HUES6 (cell line): ENCODE data around the gene JHY.

ENCODE experiments used
- H3K27ac ChIP-seq: 2 replicates; pipeline ENCODE4 v1.7.0; 2013; ENCODE audit warnings: low read depth, mild to moderate bottlenecking, low read length, inconsistent platforms
- H3K27me3 ChIP-seq: 2 replicates; pipeline ENCODE4 v1.6.1; 2013; ENCODE audit warnings: low read length; ENCODE audit not compliant: control insufficient read depth, insufficient read depth
- H3K36me3 ChIP-seq: 2 replicates; pipeline ENCODE4 v1.6.1; 2013; ENCODE audit warnings: low read length; ENCODE audit not compliant: control insufficient read depth, insufficient read depth
- H3K4me1 ChIP-seq: 2 replicates; pipeline ENCODE4 v1.6.1; 2013; ENCODE audit warnings: low read length; ENCODE audit not compliant: control insufficient read depth, insufficient read depth
- H3K4me3 ChIP-seq: 2 replicates; pipeline ENCODE4 v1.5.1; 2013; ENCODE audit warnings: low read depth, low read length
- H3K9ac ChIP-seq: one replicate; pipeline ENCODE4 v1.6.1; 2013; ENCODE audit warnings: mild to moderate bottlenecking, low read length
- H3K9me3 ChIP-seq: 2 replicates; pipeline ENCODE4 v1.6.1; 2013; ENCODE audit warnings: low read depth, low read length; ENCODE audit not compliant: control insufficient read depth, insufficient read depth

Gene JHY

DNA sequence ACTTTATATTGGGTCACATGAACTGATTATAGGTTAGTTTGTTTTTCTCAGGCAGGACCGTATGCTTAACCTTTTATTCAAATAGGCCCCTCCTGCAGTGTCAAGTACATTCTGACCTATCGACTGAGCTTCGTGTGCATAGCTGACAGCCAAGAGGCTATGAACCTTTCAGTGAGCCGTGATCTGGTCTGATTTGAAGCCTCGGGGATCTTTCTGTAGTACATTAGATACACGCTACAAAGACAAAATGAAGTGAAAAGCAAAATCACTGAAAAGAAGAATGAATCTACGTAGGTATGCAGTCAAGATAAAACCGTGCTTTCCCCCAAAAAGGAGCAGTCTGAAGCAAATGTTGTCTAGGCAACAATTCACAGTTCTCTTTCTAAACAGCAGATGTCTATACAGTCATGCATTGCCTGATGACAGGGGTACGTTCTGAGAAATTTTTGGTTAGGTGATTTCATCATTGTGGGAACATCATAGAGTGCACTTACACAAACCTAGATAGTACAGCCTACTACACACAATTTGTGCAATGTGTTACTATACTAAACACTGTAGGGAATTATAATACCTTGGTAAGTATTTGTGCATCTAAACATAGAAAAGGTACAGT is 18.1 kb downstream of the JHY start:
- Histone ChIP-seq H3K9me3 (no peaks in the 10 kb centered on the region), H3K4me1 (peaks cover 3% of the 10 kb centered on the region), H3K27ac (no peak overlapping the region), H3K27me3 (no peaks in the 10 kb centered on the region), H3K36me3 (no peaks in the 10 kb centered on the region), H3K4me3 (no peak overlapping the region), H3K9ac (no peak overlapping the region)

DNA sequence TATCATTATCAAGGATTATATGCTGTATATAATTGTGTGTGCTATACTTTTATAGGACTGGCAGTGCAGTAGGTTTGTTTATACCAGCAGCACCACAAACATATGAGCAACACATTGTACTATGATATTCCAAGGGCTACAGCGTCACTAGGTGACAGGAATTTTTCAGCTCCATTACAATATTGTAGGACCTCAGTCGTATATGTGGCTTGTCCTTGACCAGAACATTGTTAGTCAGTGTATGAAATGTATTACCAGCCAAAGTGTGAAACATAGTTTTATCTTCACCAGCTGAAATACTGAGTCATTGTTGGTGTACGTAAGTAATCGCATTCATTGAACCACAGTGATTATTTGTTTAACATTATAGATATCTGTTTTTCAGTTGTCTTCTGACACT is 20.4 kb downstream of the JHY start:
- H3K27me3 ChIP-seq = no peaks in the 10 kb centered on the region
- peaks cover 3% of the 10 kb centered on the region for H3K4me1 ChIP-seq
- H3K27ac ChIP-seq = no peak overlapping the region
- no peak overlapping the region for H3K9ac ChIP-seq
- no peak overlapping the region for H3K4me3 ChIP-seq
- H3K9me3 ChIP-seq = no peaks in the 10 kb centered on the region
- no peaks in the 10 kb centered on the region for H3K36me3 ChIP-seq

DNA sequence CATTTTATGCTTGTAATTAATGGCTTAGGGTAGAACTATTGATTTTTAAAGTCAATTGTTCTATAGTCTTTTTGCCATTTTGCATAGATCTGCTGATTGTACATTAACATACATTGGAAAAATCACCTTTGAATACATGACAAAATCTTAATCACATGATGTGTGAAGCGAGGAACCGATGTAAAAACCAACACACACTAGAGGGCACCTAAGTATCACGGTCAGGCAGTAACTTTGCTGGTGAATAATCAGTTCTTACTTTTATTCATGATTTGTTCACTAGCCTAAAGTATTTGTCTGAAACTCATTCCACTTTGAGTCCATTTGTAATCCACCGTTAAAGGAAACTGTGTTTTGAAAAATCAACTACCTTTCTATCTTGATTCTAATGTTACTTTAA is 28.2 kb downstream of the JHY start:
- H3K4me1 ChIP-seq = no peaks in the 10 kb centered on the region
- no peaks in the 10 kb centered on the region for H3K9me3 ChIP-seq
- no peaks in the 10 kb centered on the region for H3K36me3 ChIP-seq
- no peak overlapping the region for H3K9ac ChIP-seq
- H3K4me3 ChIP-seq = no peak overlapping the region
- no peak overlapping the region for H3K27ac ChIP-seq
- H3K27me3 ChIP-seq = no peaks in the 10 kb centered on the region

DNA sequence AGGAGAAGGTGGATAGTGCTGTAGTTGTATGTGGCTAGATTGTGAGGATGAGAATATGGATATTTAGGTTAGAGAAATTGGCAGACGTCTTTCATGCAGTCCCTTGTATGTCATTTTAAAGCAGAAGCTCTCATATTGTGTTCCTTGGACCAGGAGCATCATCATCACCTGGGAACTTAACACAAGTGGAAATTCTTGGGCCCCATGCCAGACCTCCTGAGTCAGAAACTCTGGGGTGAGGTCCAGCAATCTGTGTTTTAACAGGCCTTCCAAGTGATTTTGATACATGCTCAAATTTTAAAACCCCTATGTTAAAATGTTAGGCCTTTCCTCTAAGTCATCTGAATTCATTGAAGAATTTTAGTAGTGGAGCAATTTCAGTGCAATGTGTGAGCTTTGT is 34.8 kb downstream of the JHY start:
- Histone ChIP-seq H3K4me3 (no peak overlapping the region), H3K27me3 (no peaks in the 10 kb centered on the region), H3K36me3 (no peaks in the 10 kb centered on the region), H3K27ac (no peak overlapping the region), H3K9ac (no peak overlapping the region), H3K4me1 (peaks cover 13% of the 10 kb centered on the region; the same call in 1 of the 2 replicates), H3K9me3 (no peaks in the 10 kb centered on the region)

DNA sequence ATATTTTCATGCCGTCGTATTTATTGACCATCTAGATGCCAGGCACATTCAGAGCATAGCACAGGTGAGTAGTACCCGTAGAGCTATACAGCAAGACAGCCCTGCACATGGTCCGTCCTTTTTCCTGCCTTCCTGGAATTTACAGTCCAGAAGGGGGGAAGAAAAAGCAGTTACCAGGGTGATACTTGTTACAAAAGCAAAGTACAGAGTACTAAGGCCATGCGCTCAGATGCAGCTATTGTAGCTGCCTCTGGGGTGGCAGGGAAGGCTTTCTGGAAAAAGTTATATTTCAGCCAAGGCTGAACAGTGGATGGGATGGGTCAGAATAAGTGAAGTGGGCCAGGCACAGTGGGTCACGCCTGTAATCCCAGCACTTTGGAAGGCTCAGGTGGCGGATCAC is 36.2 kb downstream of the JHY start:
- no peak overlapping the region for H3K9ac ChIP-seq
- no peaks in the 10 kb centered on the region for H3K9me3 ChIP-seq
- H3K4me3 ChIP-seq = no peak overlapping the region
- no peak overlapping the region for H3K27ac ChIP-seq
- peaks cover 13% of the 10 kb centered on the region; the same call in 1 of the 2 replicates for H3K4me1 ChIP-seq
- no peaks in the 10 kb centered on the region for H3K27me3 ChIP-seq
- no peaks in the 10 kb centered on the region for H3K36me3 ChIP-seq

DNA sequence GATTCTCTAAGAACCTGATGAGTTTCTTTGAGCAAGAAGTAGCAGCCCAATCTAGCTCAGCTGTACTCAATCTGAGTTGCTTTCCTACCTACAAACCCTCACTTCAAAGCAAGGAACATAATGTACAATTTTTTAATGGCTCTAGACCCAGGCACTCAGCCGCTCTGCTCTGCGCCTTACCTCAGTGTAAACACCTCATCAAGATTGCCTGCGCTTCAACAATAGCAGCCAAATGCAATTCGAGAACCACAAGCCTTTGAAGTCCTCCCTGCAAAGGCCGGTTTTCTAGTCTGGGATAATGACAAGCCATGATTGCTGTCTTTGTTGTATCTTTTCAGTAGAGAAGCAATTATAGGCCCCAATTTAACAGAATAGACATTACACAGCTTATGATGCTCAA is 38.0 kb downstream of the JHY start:
- H3K27ac ChIP-seq = no peak overlapping the region
- no peak overlapping the region for H3K4me3 ChIP-seq
- H3K4me1 ChIP-seq = peaks cover 13% of the 10 kb centered on the region; the same call in 1 of the 2 replicates
- no peaks in the 10 kb centered on the region for H3K27me3 ChIP-seq
- H3K9me3 ChIP-seq = no peaks in the 10 kb centered on the region
- no peak overlapping the region for H3K9ac ChIP-seq
- no peaks in the 10 kb centered on the region for H3K36me3 ChIP-seq

DNA sequence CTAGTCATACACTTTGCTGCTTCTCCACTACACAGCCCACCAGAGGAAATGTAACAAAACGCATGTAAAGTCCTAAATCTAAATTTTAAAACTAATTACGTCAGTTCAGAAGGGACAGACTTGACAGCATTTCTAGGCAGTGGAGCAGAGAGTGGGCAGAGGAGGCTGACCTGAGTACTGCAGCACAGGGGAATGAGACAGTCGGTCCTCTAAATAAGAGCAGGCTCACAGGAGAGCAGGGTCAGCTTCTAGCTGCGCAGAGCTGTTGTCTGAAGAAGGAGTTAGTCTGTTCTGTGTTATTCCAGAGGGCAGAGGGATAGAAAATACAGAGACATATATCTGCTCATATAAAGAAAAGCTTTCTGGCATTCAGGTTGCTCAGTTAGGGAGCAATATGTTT is 40.3 kb downstream of the JHY start:
- peaks cover 13% of the 10 kb centered on the region; the same call in 1 of the 2 replicates for H3K4me1 ChIP-seq
- no peaks in the 10 kb centered on the region for H3K9me3 ChIP-seq
- no peak overlapping the region for H3K27ac ChIP-seq
- H3K4me3 ChIP-seq = no peak overlapping the region
- H3K36me3 ChIP-seq = no peaks in the 10 kb centered on the region
- H3K9ac ChIP-seq = no peak overlapping the region
- no peaks in the 10 kb centered on the region for H3K27me3 ChIP-seq

DNA sequence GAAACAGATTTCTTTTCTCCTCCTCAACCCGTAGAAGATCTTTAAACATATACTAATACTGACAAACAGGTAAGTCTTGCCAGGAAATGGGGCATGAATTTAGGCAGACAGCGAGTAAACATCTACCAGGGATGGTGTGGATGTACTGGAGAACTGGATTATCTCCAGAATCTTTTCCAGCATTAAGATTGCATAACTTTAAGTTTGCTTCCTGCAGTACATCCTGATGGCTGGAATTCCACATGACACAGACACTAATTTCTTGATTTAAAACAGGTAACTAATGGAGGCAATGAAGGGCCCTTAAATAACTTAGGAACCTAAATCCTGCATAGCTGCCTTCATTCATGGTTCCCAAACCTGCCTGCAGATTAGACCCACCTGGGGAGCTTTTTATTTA is 40.7 kb downstream of the JHY start:
- no peak overlapping the region for H3K9ac ChIP-seq
- no peak overlapping the region for H3K4me3 ChIP-seq
- peaks cover 13% of the 10 kb centered on the region; the same call in 1 of the 2 replicates for H3K4me1 ChIP-seq
- H3K27me3 ChIP-seq = no peaks in the 10 kb centered on the region
- no peaks in the 10 kb centered on the region for H3K36me3 ChIP-seq
- H3K27ac ChIP-seq = no peak overlapping the region
- no peaks in the 10 kb centered on the region for H3K9me3 ChIP-seq

DNA sequence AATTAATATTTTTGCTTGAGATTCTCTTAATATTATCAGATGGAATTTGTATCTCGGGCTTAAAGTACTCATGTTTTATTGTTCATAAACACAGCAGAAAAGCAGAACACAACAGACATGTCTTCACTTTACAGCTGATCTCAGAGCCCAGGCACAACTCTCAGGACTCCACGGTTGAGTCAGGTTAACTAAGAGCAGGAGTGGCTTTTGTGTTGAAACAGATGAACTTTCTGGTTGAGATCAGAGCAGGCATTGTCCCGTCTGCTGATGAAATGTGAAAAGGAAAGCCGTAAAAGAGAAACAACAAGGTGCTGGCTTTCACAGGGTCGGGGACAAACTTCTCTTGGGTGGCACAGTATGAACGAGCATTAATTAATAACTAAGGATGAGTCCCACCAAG is 49.0 kb downstream of the JHY start:
- Histone ChIP-seq H3K4me3 (no peak overlapping the region), H3K9me3 (no peaks in the 10 kb centered on the region), H3K27me3 (no peaks in the 10 kb centered on the region), H3K9ac (no peak overlapping the region), H3K4me1 (no peaks in the 10 kb centered on the region), H3K27ac (no peak overlapping the region), H3K36me3 (no peaks in the 10 kb centered on the region)

DNA sequence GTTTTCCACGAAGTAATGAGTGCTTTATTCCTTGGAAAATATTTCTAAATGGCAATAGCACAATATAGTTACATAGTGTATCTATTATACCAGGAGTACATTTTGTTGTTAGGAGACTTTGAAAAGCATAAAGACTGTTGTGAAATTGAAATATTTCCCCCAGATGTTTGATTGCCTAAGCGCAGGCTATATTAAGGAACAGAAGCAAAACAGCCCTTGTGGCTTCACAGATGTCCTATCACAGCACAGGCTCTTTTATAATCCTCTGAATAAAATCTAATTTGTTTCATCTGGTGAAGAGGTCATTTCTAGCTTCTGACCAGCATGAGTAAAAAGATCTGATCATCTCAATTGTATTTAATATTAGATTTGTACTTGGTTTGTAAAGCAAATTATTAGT is 50.9 kb downstream of the JHY start:
- Histone ChIP-seq H3K4me3 (no peak overlapping the region), H3K36me3 (no peaks in the 10 kb centered on the region), H3K27me3 (no peaks in the 10 kb centered on the region), H3K9me3 (no peaks in the 10 kb centered on the region), H3K9ac (no peak overlapping the region), H3K4me1 (no peaks in the 10 kb centered on the region), H3K27ac (no peak overlapping the region)

DNA sequence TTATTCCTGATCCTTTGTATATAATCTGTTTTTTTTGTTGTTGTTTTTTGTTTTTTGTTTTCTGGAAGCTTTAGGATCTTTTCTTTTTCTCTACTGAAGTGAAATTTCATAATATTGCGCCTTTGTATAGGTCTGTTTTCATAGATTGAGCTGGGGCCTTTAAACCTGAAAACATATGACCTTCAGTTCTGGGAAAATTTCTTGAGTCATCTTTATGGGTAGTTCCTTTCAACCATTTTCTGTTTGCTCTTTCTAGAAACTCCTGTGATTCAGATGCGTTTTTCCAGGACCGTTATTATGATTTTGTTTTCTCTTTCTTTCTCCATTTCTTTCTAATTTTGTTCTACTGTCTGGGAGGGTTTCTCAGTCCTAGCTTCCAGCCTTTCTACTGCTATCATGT is 55.4 kb downstream of the JHY start:
- H3K4me3 ChIP-seq = no peak overlapping the region
- no peaks in the 10 kb centered on the region for H3K36me3 ChIP-seq
- H3K4me1 ChIP-seq = no peaks in the 10 kb centered on the region
- H3K9ac ChIP-seq = no peak overlapping the region
- no peaks in the 10 kb centered on the region for H3K9me3 ChIP-seq
- H3K27ac ChIP-seq = no peak overlapping the region
- no peaks in the 10 kb centered on the region for H3K27me3 ChIP-seq

DNA sequence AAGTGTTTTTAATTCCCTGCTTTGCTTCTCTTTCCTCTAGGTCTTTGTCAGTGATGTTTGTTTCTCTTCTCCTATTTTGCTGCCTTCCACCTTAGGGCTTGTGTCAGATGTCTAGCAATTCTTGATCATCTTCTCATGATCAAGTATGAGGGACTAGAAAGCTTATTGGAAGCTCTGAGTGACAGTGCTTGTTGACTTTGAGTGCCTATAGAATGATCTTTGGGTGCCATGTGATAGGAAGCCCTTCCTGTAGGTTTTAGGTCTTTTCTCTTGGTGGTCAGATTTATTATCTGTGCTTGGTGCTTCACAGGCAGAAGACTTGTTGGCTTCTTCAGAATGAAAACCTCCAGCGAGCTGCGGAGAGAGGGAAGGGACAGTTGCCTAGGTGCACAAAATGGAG is 56.0 kb downstream of the JHY start:
- H3K27me3 ChIP-seq = no peaks in the 10 kb centered on the region
- H3K4me1 ChIP-seq = no peaks in the 10 kb centered on the region
- H3K4me3 ChIP-seq = no peak overlapping the region
- no peaks in the 10 kb centered on the region for H3K36me3 ChIP-seq
- H3K9me3 ChIP-seq = no peaks in the 10 kb centered on the region
- H3K9ac ChIP-seq = no peak overlapping the region
- no peak overlapping the region for H3K27ac ChIP-seq
